K562 (cell line): ENCODE results near the gene ALOX12B. TPM values are rescaled to one million over a fixed set of nuclear protein-coding genes. Genes with fewer than 3 reads are reported as not detected.
A peak's percentile ranks its signal among the peaks of the same experiment; 100 is the strongest.

Experiments
- AFF1 ChIP-seq, 2 experiments: fragments of 450-650 bp; IDR thresholded peaks; 2 replicates each; pipeline ENCODE4 v1.6.1; 2018; ENCODE audit warnings: mild to moderate bottlenecking in 2 of 2, low read depth in 1 of 2; ENCODE audit not compliant: partially characterized antibody in 2 of 2
- CCAR2 ChIP-seq: fragments of 200-400 bp; formaldehyde crosslinking; IDR thresholded peaks from 2 replicates; pipeline ENCODE4 v1.6.1; 2017; ENCODE audit warnings: mild to moderate bottlenecking, low read depth, low read length
- CREBBP ChIP-seq: IDR thresholded peaks from one replicate; pipeline ENCODE4 v1.6.1; 2012; ENCODE audit warnings: low read depth, mild to moderate bottlenecking, control low read depth, inconsistent platforms, low read length
- FOXP1 ChIP-seq: sonication (generic); formaldehyde crosslinking; IDR thresholded peaks from 2 replicates; pipeline ENCODE4 v1.8.0; 2022; ENCODE audit warnings: mild to moderate bottlenecking, missing genetic modification reagents
- HDAC8 ChIP-seq: fragments of 450-650 bp; IDR thresholded peaks from 2 replicates; pipeline ENCODE4 v1.6.1; 2016; ENCODE audit warnings: mild to moderate bottlenecking, missing genetic modification characterization, moderate library complexity, missing compliant biosample characterization
- IRF1 ChIP-seq: sonication (generic); formaldehyde crosslinking; IDR thresholded peaks from 2 replicates; pipeline ENCODE4 v1.8.0; 2022; ENCODE audit warnings: missing genetic modification reagents, mild to moderate bottlenecking, borderline replicate concordance
- KLF13 ChIP-seq: fragments of 450-650 bp; IDR thresholded peaks from 2 replicates; pipeline ENCODE4 v1.6.1; 2016; ENCODE audit warnings: missing genetic modification characterization, low read depth, mild to moderate bottlenecking, missing compliant biosample characterization, moderate library complexity, borderline replicate concordance
- MAFG ChIP-seq: fragments of 450-650 bp; conservative IDR thresholded peaks from 2 replicates; pipeline ENCODE4 v1.6.1; 2016; ENCODE audit warnings: missing genetic modification characterization, missing compliant biosample characterization
- MCM2 ChIP-seq: fragments of 450-650 bp; IDR thresholded peaks from 2 replicates; pipeline ENCODE4 v1.6.1; 2017; ENCODE audit warnings: low read depth, mild to moderate bottlenecking
- NCOA4 ChIP-seq: fragments of 450-650 bp; IDR thresholded peaks from 2 replicates; pipeline ENCODE4 v1.6.1; 2018; ENCODE audit warnings: mild to moderate bottlenecking; ENCODE audit not compliant: partially characterized antibody
- SMC3 ChIP-seq: conservative IDR thresholded peaks from 2 replicates; pipeline ENCODE4 v1.6.1; 2011; ENCODE audit warnings: low read depth, low read length, improper control_type of control experiment; ENCODE audit not compliant: insufficient read depth
- SNRNP70 ChIP-seq: fragments of 200-400 bp; formaldehyde crosslinking; optimal IDR thresholded peaks from 2 replicates; pipeline ENCODE3; 2017; ENCODE audit warnings: low read depth, low read length
- TCF15 ChIP-seq: fragments of 250-450 bp; sonication (Bioruptor Pico); IDR thresholded peaks from 2 replicates; pipeline ENCODE4 v1.8.0; 2022; ENCODE audit warnings: moderate library complexity, mild to moderate bottlenecking, inconsistent platforms
- XRCC5 ChIP-seq: fragments of 200-400 bp; formaldehyde crosslinking; IDR thresholded peaks from 2 replicates; pipeline ENCODE4 v1.6.1; 2017; ENCODE audit warnings: low read depth, mild to moderate bottlenecking, low read length
- YY1 ChIP-seq, 3 experiments: IDR thresholded peaks; 2 replicates each; pipeline ENCODE4 v1.6.1; 2011; ENCODE audit warnings: low read length in 2 of 3, mild to moderate bottlenecking in 2 of 3, moderate library complexity in 2 of 3, borderline replicate concordance in 1 of 3, control low read depth in 1 of 3, low read depth in 1 of 3; ENCODE audit not compliant: insufficient read depth in 3 of 3, insufficient replicate concordance in 2 of 3, control insufficient read depth in 1 of 3, insufficient read length in 1 of 3; ENCODE audit errors: extremely low read depth in 1 of 3
- ZBTB2 ChIP-seq: fragments of 450-650 bp; IDR thresholded peaks from 2 replicates; pipeline ENCODE4 v1.6.1; 2016; ENCODE audit warnings: antibody characterized with exemption
- ZKSCAN8 ChIP-seq: fragments of 200-800 bp; sonication (Bioruptor generic); IDR thresholded peaks from 2 replicates; pipeline ENCODE4 v1.6.1; 2016; ENCODE audit warnings: missing genetic modification characterization, missing compliant biosample characterization
- ZNF175 ChIP-seq: fragments of 200-800 bp; sonication (Bioruptor generic); IDR thresholded peaks from 2 replicates; pipeline ENCODE4 v1.6.1; 2016; ENCODE audit warnings: low read depth, mild to moderate bottlenecking, missing genetic modification characterization, missing compliant biosample characterization
- ZNF436 ChIP-seq: fragments of 250-450, 450-650 bp; sonication (Bioruptor Pico); formaldehyde crosslinking; IDR thresholded peaks from 2 replicates; pipeline ENCODE4 v1.7.0; 2020; ENCODE audit warnings: mild to moderate bottlenecking
- polyA plus RNA-seq, 8 experiments: library from polyadenylated mRNA; depleted of rRNA in 4 of 8; stranded (reverse) in 5 of 8; unstranded in 3 of 8; fragments of >200 nt; fragmentation: Nextera tagmentation in 2 of 8; fragmentation: Illumina TruSeq in 1 of 8; extraction: Ambion mirVana in 2 of 8; extraction: Trizol in 1 of 8; gene quantifications; 2 replicates each; pipeline versions ENCODE4 v1.2.1 to v1.2.3, GENCODE V29; 2011 to 2014; ENCODE audit warnings: inconsistent platforms in 1 of 8, missing spikeins in 1 of 8
- total RNA-seq, 7 experiments: library from RNA; depleted of rRNA in 6 of 7; stranded (reverse); fragments of >200 nt in 6 of 7; fragmentation: Illumina TruSeq in 2 of 7; extraction: Trizol in 2 of 7; gene quantifications; 2 replicates each; pipeline versions ENCODE4 v1.2.1 to v1.2.3, GENCODE V29; 2011 to 2021; ENCODE audit warnings: low replicate concordance in 1 of 7

The ALOX12B gene
- total and polyA plus RNA-seq, 9 of the 15 experiments (the other 6 are each of a cell fraction or from before 2014, with no cell fraction given): not detected

- TF ChIP-seq CREBBP: no peak
- no peak for TF ChIP-seq TCF15 (CRISPR knock-in tag)
- no peak for TF ChIP-seq ZKSCAN8 (CRISPR knock-in tag)
- TF ChIP-seq KLF13 (tag): peak; percentile 76; the same call in 1 of the 2 replicates
- peak; percentile 47; the same call in 1 of the 2 replicates for TF ChIP-seq MCM2
- TF ChIP-seq FOXP1 (CRISPR knock-in tag): peak; percentile 19; the same call in 1 of the 2 replicates
- no peak for TF ChIP-seq HDAC8 (tag)
- TF ChIP-seq ZNF436 (CRISPR knock-in tag): no peak
- no peak for TF ChIP-seq IRF1
- TF ChIP-seq SNRNP70: no peak
- no peak for TF ChIP-seq CCAR2
- TF ChIP-seq ZNF175: no peak
- peak; percentile 15 to 74 (median 26) for TF ChIP-seq YY1 (IDR thresholded peaks at IDR 0.05; ENCODE audit: borderline replicate concordance in 1 of 3, control insufficient read depth in 1 of 3, extremely low read depth in 1 of 3, insufficient read depth in 3 of 3, insufficient read length in 1 of 3, insufficient replicate concordance in 2 of 3, low read depth in 1 of 3, low read length in 2 of 3)
- no peak for TF ChIP-seq SMC3
- no peak for TF ChIP-seq AFF1 (IDR thresholded peaks at IDR 0.05; ENCODE audit: low read depth in 1 of 2, partially characterized antibody in 2 of 2)
- no peak; the same call in 1 of the 2 replicates for TF ChIP-seq XRCC5
- no peak for TF ChIP-seq MAFG (tag)
- no peak for TF ChIP-seq NCOA4
- 0 out of 2 replicates have a peak, but pooled peaks have one; percentile 17 for TF ChIP-seq ZBTB2
Measured at GRCh38 chr17:8120520-8121406, 33.2 kb upstream of the ALOX12B start (continued).
